Prostate gland (tissue), 2 donors: ENCODE results near the gene TMA7. TPM values are rescaled to one million over a fixed set of nuclear protein-coding genes. Genes with fewer than 3 reads are reported as not detected.
A peak's percentile ranks its signal among the peaks of the same experiment; 100 is the strongest.

ENCODE experiments used
- DNase-seq: peaks from one replicate; pipeline ENCODE4 v3.0.0-alpha.2; 2019; ENCODE audit warnings: low spot score
- H3K27ac ChIP-seq, 2 donors: fragments of 200-600 bp; sonication (generic); 2 replicates each; pipeline ENCODE4 v1.5.1; 2017 to 2019
- H3K27me3 ChIP-seq: fragments of 200-600 bp; sonication (generic); replicated peaks from 2 replicates; pipeline ENCODE4 v1.5.1; 2019; ENCODE audit not compliant: insufficient read depth
- H3K36me3 ChIP-seq, 2 donors: fragments of 200-600 bp; sonication (generic); 1 replicate in 1 of 2; 2 replicates in 1 of 2; pipeline versions ENCODE4 v1.5.1 to v1.8.1; 2017 to 2019
- H3K4me1 ChIP-seq: fragments of 200-600 bp; sonication (generic); replicated peaks from 2 replicates; pipeline ENCODE4 v1.5.1; 2019
- H3K4me3 ChIP-seq, 2 donors: fragments of 200-600 bp; sonication (generic); 2 replicates each; pipeline ENCODE4 v1.5.1; 2017 to 2019
- H3K9me3 ChIP-seq: fragments of 200-600 bp; sonication (generic); 2 replicates; pipeline ENCODE4 v1.5.1; 2017
- POLR2A ChIP-seq: fragments of 450-650 bp; IDR thresholded peaks from one replicate; pipeline ENCODE4 v1.6.1; 2016; ENCODE audit warnings: antibody characterized with exemption, mild to moderate bottlenecking
- POLR2AphosphoS5 ChIP-seq: sonication (generic); formaldehyde crosslinking; IDR thresholded peaks from one replicate; pipeline ENCODE4 v1.6.1; 2017; ENCODE audit warnings: antibody characterized with exemption
- WGBS: methylation state at CpG from one replicate; pipeline ENCODE4 v1.1.5; 2018; 5-methylcytosine and 5-hydroxymethylcytosine counted together
- intact Hi-C: fragments of 100-400 bp; cut with DNase I; formaldehyde crosslinking; loops from one replicate; pipeline ENCODE4 v1.14.2; 2022
- total RNA-seq, 2 donors: library from RNA; depleted of rRNA; stranded (reverse); fragments of >200 nt; gene quantifications; one replicate each; pipeline ENCODE4 v1.1.0, GENCODE V29; 2016
- TF ChIP-seq, protein P1 (sequence below), 4 experiments: fragments of 200-600 bp in 2 of 4; fragments of 450-650 bp in 2 of 4; sonication (generic) in 2 of 4; IDR thresholded peaks; 1 replicate in 3 of 4; 2 replicates in 1 of 4; pipeline ENCODE4 v1.5.1; 2016 to 2019; ENCODE audit warnings: antibody characterized with exemption in 4 of 4, mild to moderate bottlenecking in 2 of 4, moderate library complexity in 2 of 4

Gene TMA7
- total RNA-seq: 100 to 1,000 TPM; 310 to 446 TPM

DNA sequence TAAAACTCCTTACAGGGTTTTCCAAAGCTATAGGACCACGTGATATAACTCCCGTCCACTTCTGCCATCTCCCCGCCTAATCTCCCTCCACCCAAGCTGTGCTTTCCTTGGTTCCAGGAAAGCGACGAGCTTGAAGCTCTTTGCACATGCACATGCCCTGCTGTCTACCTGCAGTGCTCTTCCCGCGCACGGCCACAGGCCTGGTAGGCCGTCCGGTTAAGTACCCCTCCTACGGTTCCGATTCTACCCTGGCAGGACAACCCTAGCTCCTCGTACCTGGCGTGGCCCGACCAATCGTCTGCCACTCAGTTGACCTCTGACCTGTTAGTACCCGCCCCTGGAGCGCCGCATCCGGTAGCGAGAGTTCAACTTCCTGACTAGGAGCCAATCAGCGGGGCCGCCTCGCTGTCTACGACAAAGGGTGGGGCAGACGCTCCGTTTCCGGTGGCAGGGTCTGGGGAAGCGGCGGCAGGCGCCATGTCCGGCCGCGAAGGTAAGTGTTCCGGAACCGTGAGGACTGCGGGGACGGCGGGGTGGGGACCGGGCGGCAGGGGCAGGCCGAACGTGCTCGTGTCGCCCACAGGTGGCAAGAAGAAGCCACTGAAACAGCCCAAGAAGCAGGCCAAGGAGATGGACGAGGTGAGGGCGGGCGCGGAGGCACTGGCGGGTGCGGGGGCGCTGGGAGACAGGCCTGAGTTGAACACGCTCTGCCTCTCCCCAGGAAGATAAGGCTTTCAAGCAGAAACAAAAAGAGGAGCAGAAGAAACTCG, at the start of gene TMA7, which contains the start of gene CCDC51:
Gene TMA7 (plus strand): TSS at position 438 of the 770 bp plus-strand sequence. CDS start 40 bp downstream, at position 478.
Gene CCDC51 (minus strand): TSS at position 300 of the 770 bp plus-strand sequence. CDS start 4,991 bp downstream, outside the sequence.
- peak within 1 kb of the TSS; percentile 87 to 96 for H3K4me3 ChIP-seq
- WGBS: 0% methylated on average over 39 of the region's 54 CpGs
- TF ChIP-seq POLR2A (peak; percentile 89), POLR2AphosphoS5 (peak; percentile 100)
- TF ChIP-seq, protein P1, sequence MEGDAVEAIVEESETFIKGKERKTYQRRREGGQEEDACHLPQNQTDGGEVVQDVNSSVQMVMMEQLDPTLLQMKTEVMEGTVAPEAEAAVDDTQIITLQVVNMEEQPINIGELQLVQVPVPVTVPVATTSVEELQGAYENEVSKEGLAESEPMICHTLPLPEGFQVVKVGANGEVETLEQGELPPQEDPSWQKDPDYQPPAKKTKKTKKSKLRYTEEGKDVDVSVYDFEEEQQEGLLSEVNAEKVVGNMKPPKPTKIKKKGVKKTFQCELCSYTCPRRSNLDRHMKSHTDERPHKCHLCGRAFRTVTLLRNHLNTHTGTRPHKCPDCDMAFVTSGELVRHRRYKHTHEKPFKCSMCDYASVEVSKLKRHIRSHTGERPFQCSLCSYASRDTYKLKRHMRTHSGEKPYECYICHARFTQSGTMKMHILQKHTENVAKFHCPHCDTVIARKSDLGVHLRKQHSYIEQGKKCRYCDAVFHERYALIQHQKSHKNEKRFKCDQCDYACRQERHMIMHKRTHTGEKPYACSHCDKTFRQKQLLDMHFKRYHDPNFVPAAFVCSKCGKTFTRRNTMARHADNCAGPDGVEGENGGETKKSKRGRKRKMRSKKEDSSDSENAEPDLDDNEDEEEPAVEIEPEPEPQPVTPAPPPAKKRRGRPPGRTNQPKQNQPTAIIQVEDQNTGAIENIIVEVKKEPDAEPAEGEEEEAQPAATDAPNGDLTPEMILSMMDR (IDR thresholded peaks at IDR 0.05): peak in 2 of 4 experiments; percentile 16 to 23
- no peaks in the 10 kb centered on the region for H3K9me3 ChIP-seq
- H3K27ac ChIP-seq: peak within 1 kb of the TSS; percentile 89 to 91
- H3K36me3 ChIP-seq: no peaks in the 10 kb centered on the region
- H3K27me3 ChIP-seq: no peaks in the 10 kb centered on the region
- DNase-seq: peak; percentile 99
- intact Hi-C loops: loop anchor here (5.0 to 10.0 kb wide), 2 partner anchors 135 to 248 kb away; partner anchors contain the start of gene NME6
- no peaks in the 10 kb centered on the region for H3K4me1 ChIP-seq

DNA sequence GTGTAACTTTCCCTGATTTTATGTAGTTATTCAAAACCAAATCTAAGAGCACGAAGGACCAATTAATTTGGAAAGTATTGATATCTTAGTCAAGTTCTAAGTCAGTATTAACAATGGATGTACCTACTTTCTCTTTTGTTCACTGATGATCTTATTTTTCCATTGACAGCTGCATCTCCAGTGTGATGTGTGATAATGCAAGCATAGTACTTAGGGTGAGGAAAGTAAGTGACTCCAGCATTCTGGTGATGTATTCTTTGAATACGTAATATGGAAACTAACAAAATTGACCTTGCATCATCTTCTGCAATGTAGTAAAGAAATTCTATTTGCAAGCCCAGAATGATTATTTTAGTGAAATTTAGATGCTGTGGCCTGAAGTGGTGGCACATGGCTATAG, 45.7 kb upstream of the TMA7 start:
- Histone ChIP-seq H3K4me1 (no peaks in the 10 kb centered on the region), H3K27me3 (no peaks in the 10 kb centered on the region), H3K27ac (no peak overlapping the region), H3K36me3 (no peaks in the 10 kb centered on the region), H3K4me3 (no peak overlapping the region), H3K9me3 (no peaks in the 10 kb centered on the region)
- WGBS: 89% methylated on average over 2 of the region's 2 CpGs
- TF ChIP-seq, protein P1 (IDR thresholded peaks at IDR 0.05): no peak
- TF ChIP-seq POLR2A: no peak
- no peak for TF ChIP-seq POLR2AphosphoS5
- intact Hi-C loops: no loop called here
- no peak for DNase-seq

DNA sequence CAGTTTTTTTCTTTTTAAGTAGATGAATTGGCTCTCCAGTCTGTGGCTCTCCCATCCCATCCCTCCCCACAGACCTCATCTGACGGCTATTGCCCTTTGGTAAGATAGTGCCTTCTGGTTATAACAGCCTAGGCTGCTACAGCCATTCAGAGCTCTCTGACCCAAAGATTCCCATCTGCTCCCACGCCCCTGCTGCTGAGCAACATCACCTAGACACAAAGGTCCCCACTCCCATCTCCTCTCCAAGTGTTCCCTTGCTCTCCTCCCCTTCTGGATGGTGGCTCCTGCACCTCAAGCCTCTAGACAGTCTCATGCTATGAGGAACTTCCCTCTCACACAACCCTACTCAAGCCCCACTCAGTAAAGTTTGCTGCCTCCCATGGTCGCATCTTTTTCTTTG, 44.3 kb upstream of the TMA7 start:
- no peaks in the 10 kb centered on the region for H3K27me3 ChIP-seq
- intact Hi-C loops: no loop called here
- no peaks in the 10 kb centered on the region for H3K4me1 ChIP-seq
- no peak for DNase-seq
- no peak for TF ChIP-seq POLR2A
- TF ChIP-seq, protein P1 (IDR thresholded peaks at IDR 0.05): no peak
- TF ChIP-seq POLR2AphosphoS5: no peak
- H3K4me3 ChIP-seq: no peak overlapping the region
- 75% methylated on average over 3 of the region's 3 CpGs for WGBS
- H3K27ac ChIP-seq: no peak overlapping the region
- no peaks in the 10 kb centered on the region for H3K36me3 ChIP-seq
- H3K9me3 ChIP-seq: no peaks in the 10 kb centered on the region

DNA sequence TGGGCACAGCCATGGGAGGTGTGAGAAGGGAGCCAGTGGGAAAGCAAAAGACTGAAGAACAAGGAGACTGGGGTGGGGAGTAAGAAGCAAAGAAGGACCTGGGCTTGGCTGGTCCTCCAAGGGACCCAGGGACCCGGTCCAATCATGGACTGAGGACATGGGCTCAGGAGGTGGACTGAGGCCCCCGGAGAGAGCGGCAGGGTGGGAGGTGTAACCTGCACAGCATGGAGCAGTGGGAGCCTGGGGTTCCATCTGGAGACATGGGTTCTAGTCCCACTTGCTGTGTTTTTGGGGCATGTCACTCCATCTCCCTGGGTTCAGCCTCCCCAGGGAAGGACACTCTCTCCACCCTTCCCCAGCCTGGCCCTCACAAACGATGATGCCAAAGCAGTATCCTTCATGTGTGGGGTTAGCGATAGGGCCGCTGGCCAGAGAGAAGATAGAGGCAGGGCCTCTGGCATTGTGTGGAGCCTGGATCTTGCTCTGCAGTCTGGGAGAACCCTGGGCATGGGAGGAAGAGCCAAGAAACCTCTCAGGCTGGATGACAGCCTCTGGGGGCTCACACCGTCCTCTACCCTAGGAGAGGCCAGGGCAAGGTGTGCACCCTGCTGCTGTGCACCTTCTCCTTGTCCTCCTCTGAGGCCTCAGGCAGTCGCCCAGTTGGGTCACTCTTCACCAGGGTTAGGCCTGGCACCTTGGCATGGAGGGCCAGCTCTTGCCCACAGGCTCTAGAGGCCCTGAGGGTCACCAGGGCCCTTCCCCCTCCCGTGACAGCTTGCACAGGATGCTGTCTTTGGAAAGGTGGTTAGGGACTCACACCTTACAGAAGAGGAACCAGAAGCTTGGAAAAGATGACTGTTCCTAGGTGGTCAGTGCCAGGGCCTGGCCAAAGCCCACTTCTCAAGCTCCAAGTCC, 42.0 kb upstream of the TMA7 start:
- Histone ChIP-seq H3K27ac (no peak overlapping the region), H3K36me3 (no peaks in the 10 kb centered on the region), H3K27me3 (no peaks in the 10 kb centered on the region), H3K4me1 (no peaks in the 10 kb centered on the region), H3K4me3 (no peak overlapping the region), H3K9me3 (no peaks in the 10 kb centered on the region)
- WGBS: 59% methylated on average over 8 of the region's 9 CpGs
- TF ChIP-seq POLR2A: no peak
- no peak for TF ChIP-seq POLR2AphosphoS5
- TF ChIP-seq, protein P1 (IDR thresholded peaks at IDR 0.05): no peak
- intact Hi-C loops: loop anchor here (1.0 kb wide), 1 partner anchor 37 kb away; no protein-coding TSS in a partner anchor
- no peak for DNase-seq
